SKM-1 treated with dmso at 0.1 percent for 144 hours (cell line): ENCODE measurements around the gene TIMM21.

ENCODE experiments used
- DNase-seq: peaks from one replicate; lab custom pipeline; 2025; ENCODE audit not compliant: unreplicated experiment; lab: John Stamatoyannopoulos, UW

The TIMM21 gene

DNA sequence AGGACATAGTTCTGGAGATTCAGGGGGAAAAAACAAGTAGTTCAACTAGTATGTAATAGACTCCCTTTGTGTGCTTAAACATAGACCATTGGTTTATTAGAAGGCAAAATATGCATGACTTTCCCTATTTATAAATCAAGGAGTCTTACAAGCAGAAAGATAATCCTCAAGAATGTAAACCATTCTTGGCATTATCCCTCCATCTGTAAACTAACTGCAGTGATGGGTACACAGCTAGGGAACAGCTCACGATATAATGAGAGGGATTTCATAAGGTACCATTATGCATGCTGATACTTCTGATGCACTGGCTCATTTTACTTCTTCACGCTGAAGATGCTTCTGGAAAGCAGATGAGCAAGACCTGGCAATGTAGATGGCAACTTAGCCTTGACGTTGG, 1.6 kb upstream of the TIMM21 start:
- no peak for DNase-seq

DNA sequence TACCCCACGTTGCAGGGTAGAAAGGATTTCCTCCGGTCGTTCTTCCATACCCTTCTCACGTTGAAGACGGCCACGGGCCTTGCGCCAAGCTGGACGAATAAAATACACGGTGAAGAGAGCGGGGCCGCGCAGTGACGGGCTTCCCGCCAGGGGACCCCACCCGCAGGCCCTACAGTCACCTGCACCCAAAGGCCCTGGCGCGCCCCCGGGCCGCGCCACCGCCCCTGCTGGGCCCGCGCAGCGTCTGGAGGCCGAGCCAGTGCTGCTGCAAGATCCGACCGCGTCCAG, 888 bp upstream of the TIMM21 start:
- no peak for DNase-seq

DNA sequence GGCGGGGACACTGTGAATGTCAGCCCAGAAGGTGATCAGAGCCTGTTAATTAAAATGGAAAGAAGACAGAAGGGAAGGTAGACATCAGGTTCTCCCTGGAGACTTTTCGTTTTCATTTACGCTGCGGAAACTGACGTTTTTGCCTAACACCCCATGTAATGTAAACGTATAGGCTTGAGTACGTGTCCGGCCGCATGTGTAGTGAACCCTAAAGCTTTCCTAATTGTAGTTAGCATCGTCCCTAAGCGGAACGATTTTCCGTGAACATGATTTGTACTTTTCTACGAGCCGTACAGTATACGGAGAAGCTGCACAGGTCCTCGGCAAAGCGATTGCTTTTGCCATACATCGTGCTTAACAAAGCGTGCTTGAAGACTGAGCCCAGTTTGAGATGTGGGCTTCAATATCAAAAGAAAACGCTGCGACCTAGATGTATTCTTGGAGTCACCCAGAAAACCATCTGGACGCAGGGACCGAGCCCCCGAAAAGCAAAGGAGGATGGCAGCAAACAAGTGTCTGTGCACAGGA, 284 bp downstream of the TIMM21 start:
- no peak for DNase-seq

DNA sequence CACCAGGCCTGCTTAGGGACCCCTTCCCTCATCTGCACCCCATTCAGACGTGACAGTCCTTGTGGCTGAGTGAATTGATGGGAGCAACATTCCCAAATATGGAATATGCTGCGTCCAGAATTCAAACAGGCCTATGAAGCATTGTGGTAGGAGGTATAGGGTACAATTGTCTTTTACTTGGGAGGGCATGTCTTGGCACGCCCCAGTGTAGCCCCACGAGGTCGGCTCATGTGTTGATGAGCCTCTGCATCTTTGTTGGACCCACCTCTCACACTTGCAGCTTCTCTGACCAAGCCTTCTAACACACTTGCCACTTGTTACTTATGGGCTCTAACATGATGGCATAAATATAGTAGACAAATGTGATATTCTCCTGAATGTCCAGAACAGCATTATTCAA, 1.6 kb downstream of the TIMM21 start:
- no peak for DNase-seq

DNA sequence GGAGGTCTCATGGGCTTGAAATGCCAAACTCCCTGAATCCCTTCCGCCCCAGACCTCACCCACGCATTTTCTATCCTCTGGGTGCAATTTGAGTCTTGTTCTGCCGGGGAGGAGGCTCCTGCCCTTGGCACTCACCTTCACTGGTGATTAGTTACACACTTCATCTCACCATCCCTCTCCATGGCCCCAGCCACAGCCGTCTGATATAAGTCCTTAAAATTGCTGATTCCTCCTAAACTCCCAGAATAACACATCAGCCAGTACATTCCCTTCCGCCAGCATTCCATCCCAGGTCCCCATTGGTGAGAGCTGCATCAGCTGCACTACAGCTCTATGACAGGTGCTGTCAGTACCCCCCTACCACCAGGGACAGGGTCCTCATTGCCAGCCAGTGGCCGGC, 3.9 kb downstream of the TIMM21 start:
- DNase-seq, result no peak

DNA sequence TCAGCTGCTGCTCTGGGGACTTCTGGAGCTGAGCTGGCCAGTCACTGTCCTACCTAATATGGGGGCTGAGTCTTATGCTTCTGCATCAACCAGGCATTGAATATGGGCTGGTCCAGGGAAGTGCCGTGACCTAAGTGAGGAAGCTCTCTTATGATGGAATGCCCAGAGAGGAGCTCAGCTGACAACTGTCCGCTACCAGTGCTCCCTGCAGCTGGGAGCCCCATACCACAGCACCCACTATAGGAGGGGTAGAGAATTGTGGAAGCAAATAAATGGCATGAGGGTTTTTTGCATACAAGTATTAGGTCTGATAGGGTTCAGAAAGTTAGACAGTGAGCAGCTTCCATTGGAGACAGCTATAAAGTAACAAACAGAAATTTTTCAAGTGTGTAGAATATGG, 4.5 kb downstream of the TIMM21 start:
- no peak for DNase-seq

DNA sequence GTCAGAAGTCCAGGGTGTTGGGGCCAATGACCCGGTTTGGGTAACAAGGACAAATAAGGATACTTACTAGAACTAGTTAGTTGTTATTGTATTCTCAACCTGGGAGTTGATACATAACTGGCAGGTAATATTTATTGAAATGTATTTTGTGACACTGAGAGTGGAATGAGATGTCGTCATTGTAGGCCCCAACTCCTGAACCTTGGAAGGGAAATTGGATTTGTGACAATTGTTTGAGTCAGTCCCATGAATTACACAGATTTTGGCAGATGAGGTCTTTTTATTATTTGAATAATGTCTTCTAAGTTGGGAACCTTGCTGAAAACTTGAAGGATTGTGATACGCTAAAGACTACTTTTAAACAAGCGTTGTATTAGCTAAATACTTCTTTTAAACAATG, 5.1 kb downstream of the TIMM21 start:
- no peak for DNase-seq

DNA sequence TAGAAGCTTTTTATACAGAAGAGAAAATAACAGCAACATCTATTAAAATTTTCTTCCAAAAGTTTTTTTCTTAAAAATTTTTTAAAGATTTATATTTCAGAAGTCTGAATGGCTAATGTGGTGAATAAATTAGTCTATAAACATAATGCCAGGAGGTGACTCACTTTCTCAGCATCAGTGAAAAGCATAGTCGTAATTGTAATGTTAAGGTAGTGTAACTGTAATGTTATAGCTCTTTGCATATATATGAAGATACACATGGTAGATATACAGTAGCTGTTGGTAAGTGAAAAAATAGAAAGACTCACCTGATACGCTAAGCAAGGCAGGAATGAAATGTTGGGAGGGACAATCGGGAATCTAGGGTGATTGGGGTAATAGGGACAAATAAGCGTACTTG, 5.5 kb downstream of the TIMM21 start:
- no peak for DNase-seq

DNA sequence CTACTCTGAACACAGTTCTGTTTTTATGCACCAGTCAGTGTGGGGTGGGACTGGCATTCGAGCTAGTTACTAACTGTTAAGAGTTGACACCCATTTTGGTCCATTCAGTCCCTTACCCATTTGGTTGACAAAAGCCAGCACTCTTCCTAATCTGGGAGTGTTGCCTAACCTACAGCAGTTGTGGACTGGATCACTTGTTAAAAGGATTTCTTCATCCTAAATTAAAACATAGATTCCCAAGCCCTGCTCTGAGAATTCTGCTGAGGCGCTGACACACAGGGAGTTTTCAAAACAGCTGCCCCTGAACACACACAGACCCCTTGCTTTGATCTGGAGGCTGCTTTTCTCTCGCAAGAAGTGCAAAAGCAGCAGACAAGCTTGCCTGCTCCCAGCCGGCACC, 6.4 kb downstream of the TIMM21 start:
- no peak for DNase-seq

DNA sequence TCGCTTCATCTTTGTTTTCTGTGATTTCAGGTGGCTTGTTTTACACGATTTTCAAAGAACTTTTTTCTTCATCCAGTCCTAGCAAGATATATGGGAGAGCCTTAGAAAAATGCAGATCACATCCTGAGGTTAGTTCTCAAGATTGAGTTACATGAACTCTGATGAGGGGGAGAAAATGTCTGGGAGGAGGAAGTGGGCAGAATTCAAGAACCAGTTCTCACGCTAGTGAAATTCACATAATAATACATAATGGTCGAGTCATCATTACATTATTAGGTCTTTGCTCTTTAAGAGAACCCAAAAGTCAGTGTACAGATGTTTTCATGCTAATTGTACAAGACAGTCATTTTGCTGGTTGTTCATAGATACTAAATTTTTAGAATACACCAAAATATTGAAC, 7.0 kb downstream of the TIMM21 start:
- no peak for DNase-seq

DNA sequence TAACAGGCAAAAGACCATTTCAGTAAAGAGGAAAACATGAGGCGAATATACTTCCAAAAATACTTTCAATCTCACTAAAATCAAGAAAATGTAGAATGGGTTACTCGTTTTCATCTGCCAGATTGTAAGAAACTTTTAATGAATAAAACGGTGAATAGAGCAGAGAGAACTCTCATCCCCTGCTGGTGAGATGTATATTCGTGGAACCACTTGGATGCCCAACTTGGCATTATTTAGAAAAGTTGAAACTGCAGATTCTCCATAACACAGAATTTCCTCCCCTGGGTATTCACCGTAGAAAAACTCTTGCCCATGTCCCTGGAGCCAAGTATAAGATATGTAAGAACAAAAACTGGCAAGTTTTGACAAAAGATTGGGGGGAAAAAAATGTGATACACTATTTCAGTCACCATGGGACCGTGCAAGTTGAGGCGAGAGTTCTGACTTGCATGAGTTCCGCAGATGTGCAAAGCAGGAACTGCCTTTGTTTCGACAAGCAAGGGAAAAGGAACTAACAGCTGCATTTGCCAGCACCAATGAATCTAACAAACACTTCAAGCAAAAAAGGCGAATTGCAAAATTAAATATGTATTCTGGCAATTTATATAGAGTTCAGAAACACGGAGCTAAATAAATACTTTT, 14.8 kb downstream of the TIMM21 start:
- no peak for DNase-seq

DNA sequence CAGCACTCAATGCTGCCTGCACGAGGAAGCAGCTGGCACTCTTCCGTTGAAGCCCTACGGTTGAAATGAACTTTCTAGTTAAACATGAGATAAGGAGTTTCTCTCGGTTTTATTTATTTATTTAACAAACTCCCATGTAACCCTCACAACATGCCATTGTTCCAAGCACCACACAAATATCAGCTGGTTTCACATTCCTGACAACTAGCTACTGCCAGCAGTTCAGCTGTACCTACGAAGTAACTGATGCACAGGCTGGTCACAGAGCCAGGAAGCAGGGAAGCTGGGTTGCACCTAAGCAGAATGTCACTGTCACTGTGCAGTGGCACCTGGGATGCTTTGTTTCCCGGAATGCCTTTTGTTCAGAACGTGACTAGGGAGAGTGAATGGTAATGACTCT, 18.1 kb downstream of the TIMM21 start:
- DNase-seq, result no peak

DNA sequence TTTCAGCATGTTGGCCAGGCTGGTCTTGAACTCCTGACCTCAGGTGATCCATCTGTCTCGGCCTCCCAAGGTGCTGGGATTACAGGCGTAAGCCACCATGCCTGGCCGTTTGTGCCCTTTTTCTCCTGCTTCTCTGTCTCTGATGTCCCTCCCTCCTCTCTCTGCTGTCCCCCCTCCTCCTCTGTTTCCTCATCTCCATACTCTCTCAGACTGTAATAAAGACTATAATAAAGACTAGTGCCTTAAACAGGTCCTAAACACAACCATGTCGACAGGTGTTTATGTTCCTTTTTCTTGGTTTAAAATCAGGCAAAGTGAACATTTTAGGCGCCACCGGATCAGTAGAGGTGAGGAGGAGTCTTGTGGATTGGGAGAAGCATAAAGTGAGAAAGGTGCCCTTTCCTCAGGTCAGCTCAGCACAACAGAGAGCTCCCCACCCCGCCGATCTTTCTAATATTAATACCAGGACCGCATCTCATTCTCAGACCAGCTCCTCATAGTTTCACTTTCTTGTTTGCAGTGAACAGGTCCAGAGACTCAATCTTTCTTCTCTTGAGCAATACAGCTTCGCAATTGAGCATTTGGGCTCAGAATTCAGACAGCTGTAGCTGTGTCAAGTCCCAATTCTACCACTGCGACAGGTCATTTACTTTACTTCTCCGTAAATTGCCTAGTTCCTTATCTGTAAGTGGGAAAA, 23.7 kb downstream of the TIMM21 start:
- no peak for DNase-seq

DNA sequence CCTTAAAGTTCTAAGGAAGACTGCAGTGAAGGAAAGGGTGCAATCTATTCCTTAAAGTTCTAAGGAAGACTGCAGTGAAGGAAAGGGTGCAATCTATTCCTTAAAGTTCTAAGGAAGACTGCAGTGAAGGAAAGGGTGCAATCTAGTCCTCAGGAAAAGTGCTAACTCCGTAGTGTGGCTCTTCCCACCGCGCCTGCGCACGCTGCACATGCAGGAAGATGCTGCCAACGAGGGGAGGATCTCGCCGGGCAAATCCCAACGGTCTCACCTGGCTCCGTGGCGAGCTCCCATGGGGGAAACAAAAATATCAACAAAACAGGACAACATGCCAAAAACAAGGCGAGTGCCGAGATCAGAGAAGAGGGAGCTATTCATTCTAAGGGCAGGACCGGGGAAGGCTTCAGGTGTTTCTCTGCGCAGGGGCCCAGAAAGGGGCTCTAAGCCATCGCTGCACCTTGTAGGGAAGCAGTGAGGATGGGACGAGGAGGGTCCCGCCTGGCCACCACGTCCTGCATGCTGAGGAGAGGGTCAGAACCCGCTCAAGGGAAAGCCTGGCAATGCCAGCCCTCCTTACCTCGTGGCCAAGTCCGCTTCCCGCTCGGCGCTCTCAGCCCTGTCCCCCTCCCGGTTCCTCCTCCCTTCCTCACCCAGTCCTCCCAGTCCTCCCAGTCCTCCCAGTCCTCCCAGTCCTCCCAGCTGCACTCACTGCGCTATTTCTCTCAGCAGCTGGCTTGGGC, 24.5 kb downstream of the TIMM21 start:
- DNase-seq, result no peak

DNA sequence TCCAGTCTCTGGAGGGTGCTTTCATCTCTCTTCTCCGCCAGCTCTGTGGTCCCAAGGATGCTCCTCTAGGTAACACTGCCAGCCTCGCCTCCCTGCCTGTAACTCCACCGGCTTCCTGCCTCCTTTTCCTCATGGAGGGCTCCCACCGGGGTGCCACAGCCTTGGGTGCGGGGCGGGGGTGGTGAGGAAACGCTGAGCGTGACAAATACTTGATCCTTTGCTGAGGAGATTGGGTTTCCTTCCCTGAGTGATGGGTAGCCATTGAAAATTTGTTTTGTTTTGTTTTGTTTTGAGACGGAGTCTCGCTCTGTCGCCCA, 25.1 kb downstream of the TIMM21 start:
- DNase-seq, result no peak

DNA sequence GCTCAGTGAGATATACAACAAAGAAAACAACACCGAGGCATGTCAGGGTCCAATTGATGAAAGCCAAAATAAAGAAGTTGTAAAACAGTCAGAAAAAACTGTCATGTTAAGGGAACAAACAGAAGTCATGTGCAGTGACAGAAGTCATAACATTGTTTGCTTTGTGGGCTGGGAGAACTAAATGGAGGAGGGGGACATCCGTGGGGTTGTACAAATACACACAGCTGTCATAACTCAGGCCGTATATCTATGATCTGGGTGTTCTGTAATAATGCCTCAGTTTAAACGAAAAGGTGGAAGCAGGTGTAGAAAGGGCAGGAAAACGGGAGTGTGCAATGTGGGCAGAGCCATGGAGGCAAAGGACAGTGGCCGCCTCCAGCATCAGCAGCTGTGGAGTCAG, 27.3 kb downstream of the TIMM21 start:
- no peak for DNase-seq

DNA sequence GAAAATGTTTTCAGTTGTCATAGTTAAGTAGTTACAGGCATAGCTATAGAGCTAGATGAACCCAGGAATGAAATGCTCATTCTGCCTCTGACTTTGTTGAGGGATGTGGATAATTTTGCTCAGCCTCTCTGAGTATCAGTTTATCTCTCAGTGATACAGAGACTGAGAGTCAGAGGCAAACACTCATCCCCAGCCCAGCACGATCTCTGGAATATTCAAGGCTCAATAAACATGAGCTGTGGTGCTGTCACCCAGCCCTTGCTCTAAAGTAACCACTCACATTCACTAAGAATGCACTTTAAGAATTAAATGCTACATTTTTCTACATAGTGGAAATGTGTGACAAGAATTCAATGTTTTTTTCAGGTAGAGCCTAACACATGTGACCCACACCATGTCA, 30.6 kb downstream of the TIMM21 start:
- no peak for DNase-seq

DNA sequence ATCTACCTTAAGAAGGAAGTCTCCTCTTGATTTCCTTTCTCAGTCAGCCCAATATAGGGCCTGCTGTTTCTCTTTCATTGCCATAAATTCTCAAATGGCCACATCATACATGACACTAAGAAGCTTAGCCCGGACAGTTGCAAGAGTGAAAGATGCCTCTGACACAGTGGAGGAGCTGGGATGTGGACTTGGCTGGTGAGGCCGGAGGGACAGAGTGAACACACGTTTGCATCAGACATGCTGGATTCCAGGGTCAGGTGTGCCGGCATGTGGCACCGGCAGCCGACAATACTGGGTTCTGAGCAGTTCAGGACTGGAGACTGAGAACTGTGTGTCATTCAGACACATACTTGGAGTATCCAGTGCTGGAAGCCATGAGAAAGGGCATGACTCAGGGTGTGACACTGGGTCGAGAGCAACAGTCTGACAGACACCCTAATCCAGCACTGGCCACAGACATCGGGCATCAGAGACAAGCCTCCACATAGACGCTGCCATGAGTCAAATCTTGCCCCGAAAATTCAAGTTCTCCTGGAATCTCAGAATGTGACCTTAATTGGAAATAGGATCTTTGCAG, 31.4 kb downstream of the TIMM21 start:
- DNase-seq, result no peak

DNA sequence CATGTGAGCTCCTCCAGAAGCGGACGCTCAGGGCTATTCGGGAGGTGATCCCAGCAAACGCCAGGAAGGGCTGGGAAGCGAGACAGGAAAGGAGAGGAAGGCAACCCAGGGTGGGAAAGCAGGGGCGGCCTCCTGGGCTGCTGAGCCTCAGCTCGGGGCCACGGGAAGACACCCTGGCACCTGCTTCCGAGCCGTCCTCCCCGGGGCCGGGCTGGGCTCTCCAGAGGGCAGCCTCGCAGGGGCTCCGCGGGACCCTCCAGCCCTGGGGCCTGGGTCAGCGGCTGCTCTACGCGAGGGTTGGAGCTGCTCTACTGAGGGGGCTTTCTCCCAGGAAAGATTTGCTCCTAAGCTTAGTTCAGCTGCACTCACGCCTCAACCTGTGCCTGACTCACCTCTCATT, 34.0 kb downstream of the TIMM21 start:
- no peak for DNase-seq

DNA sequence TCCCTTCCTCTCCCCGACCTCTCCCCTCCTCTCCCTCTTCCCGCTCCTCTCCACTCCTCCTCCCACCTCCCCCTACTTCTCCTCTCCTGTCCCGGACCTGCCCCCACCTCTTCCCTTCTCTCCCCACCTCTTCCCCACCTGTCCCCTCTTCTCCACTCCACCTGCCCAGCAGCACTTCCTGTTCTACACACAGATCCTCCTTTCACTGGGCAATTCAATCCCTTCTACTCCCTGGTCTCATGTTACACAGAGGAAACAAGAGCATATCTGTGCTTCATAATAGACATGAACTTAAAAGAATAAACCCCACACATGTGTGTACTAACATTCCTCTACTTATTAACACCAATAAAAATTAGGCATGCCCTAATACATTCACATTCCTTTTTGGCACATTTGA, 34.8 kb downstream of the TIMM21 start:
- no peak for DNase-seq

DNA sequence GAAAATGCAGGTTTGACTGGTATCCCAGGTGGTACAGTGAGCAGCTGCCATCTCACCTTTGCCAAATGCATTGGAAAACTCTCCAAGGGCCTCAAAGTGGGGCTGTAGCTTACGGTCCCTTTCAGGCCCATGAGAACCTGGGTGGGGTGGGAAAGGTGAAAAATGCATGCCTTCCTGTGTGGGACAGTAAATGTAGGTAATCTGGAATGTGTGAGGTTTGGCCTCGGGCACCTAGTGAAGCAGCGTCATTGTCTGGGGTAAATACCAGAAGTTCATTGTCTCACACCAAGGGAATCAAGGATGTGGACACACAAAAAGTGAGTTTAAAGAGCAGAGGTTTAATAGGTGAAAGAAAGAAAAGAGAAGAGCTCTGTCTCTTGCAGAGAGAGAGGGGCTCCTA, 36.6 kb downstream of the TIMM21 start:
- no peak for DNase-seq

DNA sequence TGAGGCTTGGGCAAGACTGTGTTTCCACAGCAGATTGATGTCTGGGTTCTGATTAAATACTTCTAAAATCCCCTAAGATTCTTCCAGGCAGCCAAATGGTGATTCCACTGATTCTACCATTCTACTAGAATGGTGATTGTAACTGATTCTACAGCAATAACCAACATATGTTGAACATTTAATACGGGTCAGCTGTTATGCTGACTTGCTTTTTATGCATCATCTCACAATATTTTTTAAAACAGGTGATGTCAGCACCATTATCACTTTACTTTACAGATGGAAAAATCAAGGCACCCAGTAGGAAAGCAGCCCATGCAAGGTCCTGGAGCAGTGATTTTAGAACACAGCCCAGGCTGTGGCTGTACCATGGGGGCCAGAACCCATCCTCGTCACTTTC, 37.5 kb downstream of the TIMM21 start:
- DNase-seq, result no peak
